Coronary artery (tissue), 2 donors: ENCODE data around the gene TMEM200A.

Experiments
- DNase-seq: peaks from one replicate; pipeline ENCODE4 v3.0.0-alpha.2; 2017; ENCODE audit warnings: low spot score
- H3K27ac ChIP-seq, 2 donors: fragments of 200-600 bp; sonication (generic); one replicate each; pipeline ENCODE4 v1.5.1; 2016 to 2019
- H3K4me3 ChIP-seq: fragments of 200-600 bp; sonication (generic); 2 replicates; pipeline ENCODE4 v1.5.1; 2016; ENCODE audit warnings: mild to moderate bottlenecking, moderate library complexity
- TF ChIP-seq, protein P1 (sequence below): fragments of 200-600 bp; sonication (generic); IDR thresholded peaks from one replicate; pipeline ENCODE4 v1.5.1; 2019; ENCODE audit warnings: antibody characterized with exemption

The TMEM200A gene

DNA sequence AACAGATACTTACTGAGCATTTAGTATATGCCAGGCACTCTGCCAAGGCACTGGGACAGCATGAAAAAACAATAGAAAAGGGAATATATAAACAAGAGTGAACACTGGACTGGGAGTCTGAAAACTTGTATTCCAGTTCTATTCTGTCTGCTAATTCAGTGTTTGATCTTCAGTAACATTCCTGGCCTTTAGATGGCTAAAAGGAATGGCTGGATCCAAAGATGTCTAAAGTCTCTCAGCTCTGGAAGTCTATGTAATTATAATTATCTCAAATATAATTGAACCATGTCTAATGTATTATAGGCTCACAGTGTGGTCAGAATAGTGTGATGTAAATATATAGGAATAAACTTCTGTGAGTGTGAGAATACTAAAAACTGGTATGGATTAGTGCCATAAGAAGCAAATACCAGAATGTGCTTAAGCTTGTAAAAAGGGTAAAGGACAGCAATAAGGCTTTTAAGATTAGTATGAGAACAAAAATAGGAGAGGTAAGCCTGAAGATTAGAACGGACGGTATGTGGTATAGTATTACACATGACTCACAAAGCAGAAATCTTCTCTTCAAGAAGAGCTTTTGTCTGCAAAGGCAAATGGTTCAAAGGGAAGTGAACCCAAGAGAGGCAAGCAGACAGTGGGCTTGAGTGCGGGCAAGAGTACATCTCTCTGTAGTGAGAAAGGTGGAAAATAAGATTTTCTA lies 68.5 kb downstream of the TMEM200A start:
- TF ChIP-seq, protein P1, sequence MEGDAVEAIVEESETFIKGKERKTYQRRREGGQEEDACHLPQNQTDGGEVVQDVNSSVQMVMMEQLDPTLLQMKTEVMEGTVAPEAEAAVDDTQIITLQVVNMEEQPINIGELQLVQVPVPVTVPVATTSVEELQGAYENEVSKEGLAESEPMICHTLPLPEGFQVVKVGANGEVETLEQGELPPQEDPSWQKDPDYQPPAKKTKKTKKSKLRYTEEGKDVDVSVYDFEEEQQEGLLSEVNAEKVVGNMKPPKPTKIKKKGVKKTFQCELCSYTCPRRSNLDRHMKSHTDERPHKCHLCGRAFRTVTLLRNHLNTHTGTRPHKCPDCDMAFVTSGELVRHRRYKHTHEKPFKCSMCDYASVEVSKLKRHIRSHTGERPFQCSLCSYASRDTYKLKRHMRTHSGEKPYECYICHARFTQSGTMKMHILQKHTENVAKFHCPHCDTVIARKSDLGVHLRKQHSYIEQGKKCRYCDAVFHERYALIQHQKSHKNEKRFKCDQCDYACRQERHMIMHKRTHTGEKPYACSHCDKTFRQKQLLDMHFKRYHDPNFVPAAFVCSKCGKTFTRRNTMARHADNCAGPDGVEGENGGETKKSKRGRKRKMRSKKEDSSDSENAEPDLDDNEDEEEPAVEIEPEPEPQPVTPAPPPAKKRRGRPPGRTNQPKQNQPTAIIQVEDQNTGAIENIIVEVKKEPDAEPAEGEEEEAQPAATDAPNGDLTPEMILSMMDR: no peak
- Histone ChIP-seq H3K4me3 (no peak overlapping the region), H3K27ac (no peak overlapping the region)
- no peak for DNase-seq

DNA sequence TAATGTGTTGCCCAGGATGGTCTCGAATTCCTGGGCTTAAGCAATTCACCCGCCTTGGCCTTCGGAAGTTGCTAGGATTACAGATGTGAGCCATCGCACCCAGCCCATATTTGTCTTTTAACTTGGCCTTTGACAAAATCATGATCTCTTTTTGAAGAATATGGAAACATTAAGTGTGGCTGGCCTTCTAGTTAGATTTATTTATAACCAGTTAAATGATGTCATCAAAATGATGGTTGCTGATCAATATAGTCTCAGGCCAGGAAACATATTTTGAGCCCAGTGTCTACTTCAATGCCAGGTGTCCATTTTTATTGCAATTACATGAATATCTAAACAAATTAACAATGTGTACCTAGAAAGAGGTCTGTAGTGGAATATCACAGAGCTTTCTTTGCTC lies 69.4 kb downstream of the TMEM200A start:
- Histone ChIP-seq H3K27ac (no peak overlapping the region), H3K4me3 (no peak overlapping the region)
- TF ChIP-seq, protein P1: no peak
- DNase-seq: no peak

DNA sequence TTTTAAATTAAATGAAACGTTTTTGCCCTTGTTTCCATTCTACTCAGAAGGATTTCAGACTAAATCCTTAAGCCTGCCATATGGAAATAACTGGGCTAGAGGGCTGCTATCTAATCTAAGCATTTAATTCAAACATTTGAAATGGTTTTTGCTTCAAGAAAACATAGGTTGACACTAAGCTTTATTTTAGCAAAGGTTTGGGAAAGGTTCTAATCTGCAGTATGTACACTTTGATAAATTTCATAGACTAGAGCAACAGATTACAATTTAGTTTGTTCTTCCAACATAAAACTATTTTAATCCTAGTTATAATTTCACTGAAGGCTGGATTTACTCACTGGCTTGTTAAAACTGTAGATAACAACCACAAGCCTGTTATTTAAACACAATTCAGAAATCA lies 72.1 kb downstream of the TMEM200A start:
- H3K27ac ChIP-seq: no peak overlapping the region
- TF ChIP-seq, protein P1: no peak
- no peak for DNase-seq
- H3K4me3 ChIP-seq: no peak overlapping the region

DNA sequence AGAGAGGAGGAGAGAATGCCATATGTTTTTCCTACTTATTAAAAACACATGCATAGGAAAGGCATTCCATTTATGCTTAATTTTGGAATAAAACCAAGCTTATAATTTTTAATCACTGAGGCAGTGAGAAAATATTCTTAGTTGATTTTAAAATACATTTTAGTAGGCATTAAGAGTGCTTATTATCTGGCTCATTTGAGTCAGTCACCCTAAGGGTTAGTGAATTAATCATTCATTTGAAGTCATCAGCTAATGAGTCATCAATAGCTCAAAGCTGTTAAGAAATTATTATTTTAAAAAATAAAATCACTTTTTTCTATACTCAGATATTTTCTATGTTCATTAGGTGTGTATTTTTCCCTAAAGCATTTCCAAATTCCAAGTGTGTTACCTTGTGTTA lies 81.6 kb downstream of the TMEM200A start:
- Histone ChIP-seq H3K4me3 (no peak overlapping the region), H3K27ac (no peak overlapping the region)
- TF ChIP-seq, protein P1: no peak
- no peak for DNase-seq

DNA sequence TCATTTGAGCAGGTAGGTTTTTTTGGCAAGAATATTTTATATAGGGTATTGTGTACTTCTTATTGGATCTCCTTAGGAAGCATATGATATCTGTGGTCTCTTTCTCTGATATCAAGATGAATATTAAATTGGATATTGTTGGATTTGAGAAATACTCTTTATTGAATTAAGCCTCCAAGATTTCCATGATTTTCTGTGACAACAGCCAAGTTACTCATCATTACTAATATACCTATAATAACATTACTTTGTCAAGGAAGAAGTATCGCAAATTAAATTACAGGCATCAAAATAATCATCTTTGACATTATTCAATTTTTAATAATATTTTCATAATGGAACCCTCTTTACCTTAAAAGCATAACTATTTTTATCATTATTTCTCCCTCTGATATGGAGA lies 86.5 kb downstream of the TMEM200A start:
- H3K4me3 ChIP-seq: no peak overlapping the region
- H3K27ac ChIP-seq: no peak overlapping the region
- DNase-seq: no peak
- TF ChIP-seq, protein P1: no peak

DNA sequence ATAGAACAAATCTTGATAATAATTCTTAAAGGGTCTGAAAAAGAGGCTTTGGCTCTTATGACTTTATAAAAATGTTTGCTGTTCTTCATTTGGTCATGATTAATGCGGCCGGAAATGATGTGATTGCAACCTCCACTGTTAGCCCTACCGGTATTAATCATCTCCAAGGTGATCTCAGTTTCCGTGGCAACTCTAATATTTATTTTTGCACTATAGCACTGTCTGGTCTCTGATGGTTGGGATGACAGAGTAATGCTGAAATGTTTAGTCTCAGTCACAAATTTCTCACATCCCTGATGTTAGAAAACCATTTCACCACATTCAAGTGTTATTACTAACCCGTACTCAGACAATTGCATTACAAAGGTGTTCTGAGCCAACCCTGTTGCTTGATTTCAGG lies 87.4 kb downstream of the TMEM200A start:
- Histone ChIP-seq H3K4me3 (no peak overlapping the region), H3K27ac (no peak overlapping the region)
- TF ChIP-seq, protein P1: no peak
- no peak for DNase-seq

DNA sequence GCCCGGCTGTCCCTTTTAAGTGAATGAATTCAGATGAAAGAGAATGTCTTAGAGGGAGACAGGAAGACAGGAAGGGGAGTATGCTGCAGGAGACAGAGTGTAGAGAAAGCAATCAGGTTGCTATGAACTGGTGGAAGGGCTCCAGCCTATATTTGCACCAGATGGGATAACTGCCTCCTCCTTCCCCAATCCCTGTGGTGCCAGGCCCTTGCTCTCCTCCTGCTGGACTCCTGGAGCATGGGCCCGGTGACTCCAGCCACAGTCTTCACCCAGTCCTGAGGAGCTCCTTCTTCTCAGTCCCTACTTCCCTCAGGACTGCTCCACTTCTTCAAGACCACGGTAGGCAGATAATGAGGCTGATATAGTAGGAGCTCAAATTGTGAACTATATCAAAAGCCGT lies 91.8 kb downstream of the TMEM200A start:
- no peak overlapping the region for H3K27ac ChIP-seq
- no peak overlapping the region for H3K4me3 ChIP-seq
- TF ChIP-seq, protein P1: no peak
- no peak for DNase-seq
